ENCODE data around the gene DPP10. TPM values are rescaled to one million over a fixed set of nuclear protein-coding genes. Genes with fewer than 3 reads are reported as not detected.

DPP10 gene
- total RNA-seq, 1 experiment from 2014 or later, result not detected

GRCh38 chr2:114810092-114810491, 367.7 kb downstream of the DPP10 start:
- DNase-seq (ENCODE audit: low read depth), result no peak

DNA sequence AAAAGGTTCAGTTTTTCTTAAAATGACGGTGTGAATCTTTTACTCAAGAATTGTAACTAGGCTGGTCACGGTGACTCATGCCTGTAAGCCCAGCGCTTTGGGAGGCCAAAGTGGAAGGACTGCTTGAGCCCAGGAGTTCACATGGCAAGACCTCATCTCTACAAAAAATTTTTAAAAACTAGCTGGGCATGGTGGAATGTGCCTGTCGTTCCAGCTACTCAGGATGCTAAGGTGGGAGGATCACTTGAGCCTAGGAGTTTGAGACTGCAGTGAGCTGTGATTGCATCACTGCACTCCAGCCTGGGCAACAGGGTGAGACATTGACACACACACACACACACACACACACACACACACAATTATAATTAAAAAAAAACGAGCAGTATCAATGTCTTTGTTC, 369.8 kb downstream of the DPP10 start:
- no peak for DNase-seq (ENCODE audit: low read depth)

DNA sequence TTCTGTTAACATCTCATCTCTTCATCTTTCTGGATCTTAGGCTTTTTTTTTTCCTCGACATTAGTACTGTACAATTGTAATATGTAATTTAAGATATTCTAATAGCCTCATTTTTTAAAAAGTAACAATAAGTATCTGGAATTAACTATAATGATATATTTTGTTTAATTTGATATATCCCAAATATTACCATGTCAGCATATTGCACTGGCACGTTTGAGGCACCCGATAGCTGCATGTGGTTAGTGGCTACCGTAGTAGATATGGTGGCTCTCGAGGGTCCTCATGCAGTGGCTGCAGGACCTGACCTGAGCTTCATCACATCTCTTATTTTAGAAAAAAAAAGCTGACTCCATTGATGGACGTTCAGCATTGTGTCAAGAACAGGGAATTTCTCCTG, 371.9 kb downstream of the DPP10 start:
- DNase-seq (ENCODE audit: low read depth), result no peak

DNA sequence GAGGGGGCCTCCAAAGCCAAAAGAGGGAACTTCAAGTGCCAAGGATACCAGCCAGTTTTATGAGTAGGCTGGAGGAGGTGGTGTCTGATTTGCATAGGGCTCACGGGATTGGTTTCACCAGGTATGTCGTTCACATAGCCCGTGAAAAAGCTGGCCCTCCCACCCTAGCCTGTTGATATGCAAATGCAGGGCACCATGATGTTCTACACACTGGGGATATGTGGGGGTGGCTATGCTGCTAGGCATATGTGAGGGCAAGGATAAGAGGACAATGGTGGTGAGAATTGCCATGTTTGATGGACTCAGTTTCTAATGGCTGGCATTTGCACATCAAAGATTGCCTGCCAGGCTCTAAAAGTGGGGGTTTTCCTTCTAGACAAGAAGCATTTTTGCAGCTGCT, 378.6 kb downstream of the DPP10 start:
- no peak for DNase-seq (ENCODE audit: low read depth)

DNA sequence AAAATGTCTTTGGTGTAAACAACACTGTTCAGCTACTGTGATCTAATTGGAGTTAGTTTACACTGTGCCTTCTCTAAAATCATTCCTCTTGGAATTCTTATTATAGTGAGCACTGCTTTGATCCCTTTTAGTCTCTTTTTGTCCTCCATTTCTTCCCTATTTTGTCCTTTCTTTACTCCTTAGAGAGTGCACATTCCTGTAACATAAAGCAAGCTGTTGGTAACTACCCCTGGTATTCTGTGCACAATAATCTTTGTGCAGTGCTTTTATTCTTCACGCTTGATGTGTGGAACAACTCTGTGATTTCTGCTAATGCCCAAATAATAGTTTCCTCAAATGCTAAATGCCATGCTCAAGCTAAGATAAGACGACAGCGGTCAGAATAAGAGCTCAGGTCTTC, 401.5 kb downstream of the DPP10 start:
- no peak for DNase-seq (ENCODE audit: low read depth)

- no peak for DNase-seq (ENCODE audit: low read depth)
Observed at GRCh38 chr2:114857196-114857595, 414.8 kb downstream of the DPP10 start.

DNA sequence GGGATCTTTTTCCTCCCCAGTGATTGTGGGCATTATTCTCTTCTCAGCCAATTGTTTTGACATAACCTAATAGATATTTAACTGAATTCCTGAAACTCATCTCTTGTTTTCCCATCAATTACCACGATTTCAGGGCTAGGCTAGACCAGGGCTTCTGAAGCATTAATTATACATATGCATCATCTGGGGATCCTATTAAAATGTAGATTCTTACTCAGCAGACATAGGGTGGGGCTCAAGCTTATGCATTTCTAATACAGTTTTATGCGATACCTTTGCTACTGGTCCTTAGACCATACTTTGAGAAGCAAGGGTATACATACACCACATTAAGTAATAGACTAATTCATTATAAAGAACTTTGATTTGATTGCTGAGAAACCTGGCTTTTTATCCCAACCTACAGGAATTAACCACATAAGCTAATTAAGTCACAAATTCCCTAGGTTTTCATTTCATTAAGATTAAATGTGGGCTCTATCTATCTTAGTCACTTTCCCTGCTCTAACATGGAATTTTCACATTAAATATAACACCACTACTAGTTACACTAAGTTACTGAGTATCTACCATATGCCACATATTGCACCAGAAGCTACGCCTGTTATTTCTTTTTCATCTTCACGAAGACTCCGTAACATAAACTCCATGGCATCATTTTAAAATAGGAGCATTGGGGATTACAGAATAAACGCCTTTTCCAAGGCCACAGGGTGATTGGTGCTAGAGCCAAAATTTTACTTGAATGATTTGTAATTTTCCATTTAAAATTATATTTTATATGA, 417.5 kb downstream of the DPP10 start:
- no peak for DNase-seq (ENCODE audit: low read depth)

DNA sequence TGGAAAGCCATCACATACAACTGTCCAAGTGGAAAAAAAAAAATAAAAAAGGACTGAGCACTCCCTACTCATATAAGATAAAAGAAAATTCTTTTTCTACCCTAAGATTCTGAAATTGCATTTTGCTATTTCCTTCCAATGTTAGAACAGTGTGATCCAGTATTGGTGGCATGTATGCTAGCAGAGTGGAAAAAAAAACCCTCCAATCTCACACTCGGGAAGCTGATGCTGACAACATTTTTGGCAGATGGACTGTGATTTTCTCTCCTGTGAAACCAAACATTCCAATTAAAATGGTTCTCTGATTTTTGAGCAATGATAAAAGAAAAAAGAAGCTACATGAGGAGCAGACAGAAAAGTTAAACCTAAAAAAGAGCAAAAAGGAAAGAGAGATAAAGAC, 419.8 kb downstream of the DPP10 start:
- no peak for DNase-seq (ENCODE audit: low read depth)

DNA sequence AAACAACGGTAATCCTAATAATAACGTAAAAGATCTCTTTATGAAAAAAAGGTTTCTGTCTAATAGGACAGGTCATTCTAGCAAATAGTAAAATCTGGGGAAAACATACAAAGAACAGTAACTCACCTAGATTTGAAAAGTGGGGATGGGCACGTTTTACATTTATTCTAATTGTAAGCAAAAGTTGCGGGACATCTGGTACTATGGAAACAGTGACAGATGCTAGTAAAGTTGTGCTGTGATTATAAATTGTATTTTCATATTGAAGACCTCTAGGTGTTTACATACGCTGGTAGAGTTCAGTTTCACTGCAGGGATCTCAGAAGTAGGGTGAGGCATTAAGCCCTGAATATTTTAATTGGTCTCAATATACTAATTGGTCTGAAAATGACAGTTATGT, 422.5 kb downstream of the DPP10 start:
- DNase-seq (ENCODE audit: low read depth), result no peak

DNA sequence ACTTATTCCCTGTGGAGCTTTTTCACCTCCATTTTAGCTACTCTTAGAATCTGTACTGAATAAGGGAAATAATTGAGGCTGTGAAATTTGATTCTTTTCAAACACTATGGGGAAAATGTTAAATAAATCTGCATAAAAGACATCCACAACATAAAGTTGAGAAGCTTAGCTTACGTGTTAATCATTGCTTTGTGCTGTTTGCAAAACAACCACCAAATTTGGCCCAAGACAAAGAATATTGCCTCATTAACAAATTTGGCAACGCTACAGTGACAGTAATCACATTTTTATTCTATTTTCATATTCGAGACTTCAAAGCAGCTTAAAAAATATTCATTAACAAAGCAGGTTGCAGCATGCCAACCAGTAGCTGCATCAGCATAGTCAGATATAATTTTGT, 437.6 kb downstream of the DPP10 start:
- DNase-seq (ENCODE audit: low read depth), result no peak

GRCh38 chr2:114919985-114920384, 477.5 kb downstream of the DPP10 start:
- no peak for DNase-seq (ENCODE audit: low read depth)

GRCh38 chr2:114922076-114922475, 479.6 kb downstream of the DPP10 start:
- no peak for DNase-seq (ENCODE audit: low read depth)

- no peak for DNase-seq (ENCODE audit: low read depth)
Observed at GRCh38 chr2:114925296-114926255, 483.1 kb downstream of the DPP10 start.

DNA sequence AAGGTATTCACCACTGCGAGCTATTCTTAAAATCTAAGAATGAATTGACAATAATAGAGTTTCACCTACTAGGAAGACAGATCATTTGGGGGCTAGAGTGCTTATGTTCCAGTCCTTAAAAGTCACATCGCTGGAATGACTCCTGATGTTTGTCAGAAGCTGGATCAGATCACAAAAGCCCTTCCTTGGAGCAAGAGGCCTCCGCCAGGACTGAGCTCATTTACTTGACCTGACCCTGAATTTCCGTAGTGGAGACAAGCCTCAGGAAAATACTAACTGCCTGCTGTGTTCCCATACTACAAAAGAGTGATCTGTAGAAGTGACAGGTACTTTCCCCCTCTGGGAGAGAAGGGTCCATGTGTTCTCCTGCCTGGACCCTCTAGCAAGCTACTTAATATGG, 483.9 kb downstream of the DPP10 start:
- no peak for DNase-seq (ENCODE audit: low read depth)

GRCh38 chr2:114929225-114929624, 486.8 kb downstream of the DPP10 start:
- DNase-seq (ENCODE audit: low read depth), result no peak

DNA sequence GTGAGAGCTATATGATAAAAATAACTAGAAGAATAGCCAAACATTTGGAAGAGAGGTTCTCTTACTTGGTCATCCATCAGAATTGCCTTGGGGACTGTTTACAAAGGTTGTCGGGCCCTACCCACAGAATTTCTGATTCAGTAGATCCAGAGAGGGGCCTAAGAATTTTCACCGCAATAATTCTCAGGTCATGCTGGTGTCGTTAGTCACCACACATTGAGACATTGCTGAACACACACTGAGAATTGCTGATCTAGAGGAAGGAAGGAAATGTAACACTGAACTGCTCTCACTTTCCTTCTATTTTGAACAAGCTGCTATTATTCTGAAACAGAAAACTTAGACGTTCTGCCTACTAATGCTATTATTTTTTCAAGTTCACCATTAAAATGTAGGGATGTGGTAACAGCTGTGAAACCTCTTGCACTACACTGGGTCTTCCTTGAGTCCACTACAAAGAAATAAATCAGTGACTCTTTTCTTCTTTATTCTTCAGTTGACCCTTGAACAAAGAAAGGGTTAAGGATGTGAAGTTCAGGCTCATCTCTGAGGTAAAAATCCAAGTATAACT, 491.3 kb downstream of the DPP10 start:
- DNase-seq (ENCODE audit: low read depth), result no peak

DNA sequence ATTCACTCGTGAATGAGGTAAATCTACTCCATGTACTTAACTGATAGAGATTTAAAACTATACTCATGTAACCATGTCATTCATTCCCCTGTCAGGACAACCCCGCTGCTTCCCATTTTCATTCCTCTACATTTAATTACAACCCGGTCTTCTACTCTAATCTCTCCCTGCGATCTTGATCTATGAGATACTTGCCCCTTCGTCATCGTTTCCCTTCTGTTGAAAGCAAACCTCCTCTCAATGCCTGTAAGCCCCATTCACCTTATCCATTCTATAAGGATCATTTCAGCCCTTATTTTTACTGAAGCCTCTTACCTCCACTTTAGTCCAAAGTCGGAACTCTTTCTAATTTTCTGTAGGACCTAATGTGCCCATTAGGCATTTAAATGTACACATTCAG, 492.6 kb downstream of the DPP10 start:
- DNase-seq (ENCODE audit: low read depth), result no peak

DNA sequence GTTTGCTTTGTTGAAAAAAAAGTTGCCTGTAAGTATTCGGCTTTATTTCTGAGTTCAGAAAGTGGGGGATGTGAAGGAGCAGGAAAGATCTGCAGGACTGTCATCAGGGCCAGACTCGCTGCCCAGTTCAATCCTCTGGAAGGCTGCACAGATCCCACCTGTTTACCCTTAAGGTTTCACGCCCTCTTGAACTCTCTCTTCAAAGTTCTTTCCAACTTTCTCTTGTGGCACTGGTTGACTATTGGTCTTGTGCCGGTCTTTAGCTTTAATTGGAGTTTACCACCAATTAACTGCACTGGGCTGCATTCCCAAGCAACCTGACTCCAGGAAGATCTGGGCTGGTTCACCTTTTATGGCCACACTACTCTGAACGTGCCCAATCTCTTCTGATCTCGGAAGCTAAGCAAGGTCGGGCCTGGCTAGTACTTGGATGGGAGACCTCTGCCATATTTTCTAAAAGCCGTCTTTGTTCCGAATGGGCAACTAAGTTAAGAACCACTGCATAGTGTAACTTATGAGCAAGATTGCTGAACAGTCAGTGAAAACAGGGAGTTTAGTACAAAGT, 495.0 kb downstream of the DPP10 start:
- no peak for DNase-seq (ENCODE audit: low read depth)

DNA sequence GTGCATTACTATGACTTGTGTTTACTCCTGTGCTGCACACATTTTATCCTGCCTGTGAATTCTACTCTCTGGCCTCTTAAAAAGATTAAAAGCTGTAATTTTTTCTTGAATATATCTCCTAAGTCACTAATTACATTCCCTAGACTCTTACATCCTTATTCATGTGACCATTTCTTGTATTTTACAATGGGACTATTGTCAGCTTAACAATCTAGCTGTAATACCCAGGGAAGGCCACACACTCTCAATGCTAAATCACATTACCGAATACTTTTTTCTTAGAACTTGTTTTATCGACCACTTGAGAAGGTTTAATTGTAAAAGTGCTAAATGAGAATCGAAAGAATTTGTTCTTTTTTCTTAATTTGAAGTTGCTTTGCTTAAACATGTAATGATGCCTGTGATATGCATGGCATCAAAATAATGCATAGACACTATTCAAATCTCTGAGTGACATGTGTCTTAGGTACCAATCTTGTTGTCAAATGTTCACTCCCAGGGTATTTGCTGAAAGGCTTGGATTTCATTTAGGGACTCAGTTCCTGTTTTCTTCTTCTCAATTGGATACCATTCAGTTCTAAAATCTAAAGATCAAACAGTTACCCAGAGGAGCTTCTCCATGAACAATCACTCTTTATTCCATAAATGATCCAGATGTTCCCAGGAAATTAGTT, 498.5 kb downstream of the DPP10 start:
- no peak for DNase-seq (ENCODE audit: low read depth)

- DNase-seq (ENCODE audit: low read depth), result no peak
Observed at GRCh38 chr2:114949228-114949804, 506.9 kb downstream of the DPP10 start.

DNA sequence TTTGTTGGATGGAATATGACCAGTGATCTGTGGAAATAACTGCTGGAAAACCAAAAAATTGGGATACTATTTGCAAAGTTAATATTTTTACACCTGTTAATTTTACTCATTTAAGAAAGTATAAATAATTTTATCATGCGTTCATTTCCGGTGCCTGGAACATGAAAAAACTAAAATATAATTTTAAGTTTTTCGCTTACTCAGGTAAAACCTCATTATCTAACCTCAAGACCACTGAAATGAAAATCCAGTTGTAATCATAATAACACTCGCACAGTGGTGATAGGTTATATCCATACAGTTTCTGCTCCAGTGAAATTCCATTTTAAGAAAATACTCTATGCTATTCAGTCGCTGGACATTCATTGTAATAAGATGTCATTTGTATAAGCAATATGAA, 517.9 kb downstream of the DPP10 start:
- no peak for DNase-seq (ENCODE audit: low read depth)

Data from M059J (cell line).